ENCODE data around the gene DDX39A.
"Not testable (repeated sequence)": the region's sequence is repeated elsewhere in the genome, so short reads cannot be mapped to it uniquely, and the experiment has no call there.

DDX39A gene

GRCh38 chr19:14419106-14419813 lies at the start of gene DDX39A:
Gene DDX39A (minus strand): TSS chr19:14419341. CDS start chr19:14413220, 6,121 bp downstream.
- DNase-seq (ENCODE audit: low read depth, low spot score) = peak; percentile 97

- no peak for DNase-seq (ENCODE audit: low read depth, low spot score)
Measured at GRCh38 chr19:14467816-14468215, 48.7 kb upstream of the DDX39A start.

GRCh38 chr19:14467391-14467790 lies 48.2 kb upstream of the DDX39A start:
- DNase-seq (ENCODE audit: low read depth, low spot score) = no peak

- no peak for DNase-seq (ENCODE audit: low read depth, low spot score)
Measured at GRCh38 chr19:14463747-14464146, 44.6 kb upstream of the DDX39A start.

- DNase-seq (ENCODE audit: low read depth, low spot score) = not testable (repeated sequence)
Measured at GRCh38 chr19:14462401-14462800, 43.3 kb upstream of the DDX39A start.

GRCh38 chr19:14460935-14461334 lies 41.8 kb upstream of the DDX39A start:
- DNase-seq (ENCODE audit: low read depth, low spot score) = no peak

GRCh38 chr19:14459703-14460102 lies 40.6 kb upstream of the DDX39A start:
- DNase-seq (ENCODE audit: low read depth, low spot score) = no peak

- not testable (repeated sequence) for DNase-seq (ENCODE audit: low read depth, low spot score)
Measured at GRCh38 chr19:14452303-14452702, 33.2 kb upstream of the DDX39A start.

GRCh38 chr19:14450876-14451275 lies 31.7 kb upstream of the DDX39A start:
- DNase-seq (ENCODE audit: low read depth, low spot score) = no peak

GRCh38 chr19:14450168-14450874 lies 31.2 kb upstream of the DDX39A start:
- DNase-seq (ENCODE audit: low read depth, low spot score) = no peak

- no peak for DNase-seq (ENCODE audit: low read depth, low spot score)
Measured at GRCh38 chr19:14449321-14449720, 30.2 kb upstream of the DDX39A start.

GRCh38 chr19:14446336-14447036 lies 27.3 kb upstream of the DDX39A start:
- DNase-seq (ENCODE audit: low read depth, low spot score) = no peak

- no peak for DNase-seq (ENCODE audit: low read depth, low spot score)
Measured at GRCh38 chr19:14443632-14444216, 24.6 kb upstream of the DDX39A start.

GRCh38 chr19:14442891-14443631 lies 23.9 kb upstream of the DDX39A start:
- DNase-seq (ENCODE audit: low read depth, low spot score) = no peak

- no peak for DNase-seq (ENCODE audit: low read depth, low spot score)
Measured at GRCh38 chr19:14441041-14441938, 22.1 kb upstream of the DDX39A start.

GRCh38 chr19:14440049-14440448 lies 20.9 kb upstream of the DDX39A start:
- peak; percentile 57 for DNase-seq (ENCODE audit: low read depth, low spot score)

- no peak for DNase-seq (ENCODE audit: low read depth, low spot score)
Measured at GRCh38 chr19:14439014-14439413, 19.9 kb upstream of the DDX39A start.

- DNase-seq (ENCODE audit: low read depth, low spot score) = no peak
Measured at GRCh38 chr19:14437578-14438140, 18.5 kb upstream of the DDX39A start.

- DNase-seq (ENCODE audit: low read depth, low spot score) = no peak
Measured at GRCh38 chr19:14435320-14436050, 16.3 kb upstream of the DDX39A start.

Measured in activated CD4-positive, CD25-positive, alpha-beta regulatory T cell treated with anti-CD3 and anti-CD28 coated beads, Interleukin-2, amount 50 U/mL, for 16 hours (primary cell).